AG09309 (cell line): ENCODE measurements around the gene NEK8.

Experiments
- DNase-seq: peaks from one replicate; pipeline ENCODE4 v3.0.0-alpha.2; 2010; ENCODE audit warnings: low read depth
- H3K4me3 ChIP-seq: 2 replicates; pipeline ENCODE4 v1.5.1; 2011; ENCODE audit warnings: mild to moderate bottlenecking, low read depth, low read length, moderate library complexity; ENCODE audit not compliant: control insufficient read depth
- CTCF ChIP-seq: IDR thresholded peaks from 2 replicates; pipeline ENCODE4 v1.5.1; 2011; ENCODE audit warnings: mild to moderate bottlenecking, low read depth, low read length, inconsistent platforms; ENCODE audit not compliant: insufficient read depth, control insufficient read depth; ENCODE audit errors: missing control alignments

NEK8 gene

GRCh38 chr17:28728364-28729200 lies at the start of gene NEK8:
Gene NEK8 (plus strand): TSS chr17:28728788. CDS start chr17:28728814, 26 bp downstream.
- H3K4me3 ChIP-seq, result peak within 1 kb of the TSS; percentile 66
- no peak for DNase-seq
- TF ChIP-seq CTCF, result no peak

GRCh38 chr17:28682655-28683054 lies 45.9 kb upstream of the NEK8 start:
- DNase-seq, result no peak
- H3K4me3 ChIP-seq, result no peak overlapping the region
- TF ChIP-seq CTCF, result no peak

- no peak for TF ChIP-seq CTCF
- DNase-seq, result no peak
- H3K4me3 ChIP-seq, result no peak overlapping the region
Measured at GRCh38 chr17:28684963-28685362, 43.6 kb upstream of the NEK8 start.

GRCh38 chr17:28685366-28685765 lies 43.2 kb upstream of the NEK8 start:
- no peak for TF ChIP-seq CTCF
- H3K4me3 ChIP-seq, result no peak overlapping the region
- no peak for DNase-seq

GRCh38 chr17:28686296-28686695 lies 42.3 kb upstream of the NEK8 start:
- no peak for TF ChIP-seq CTCF
- no peak overlapping the region for H3K4me3 ChIP-seq
- DNase-seq, result no peak

- TF ChIP-seq CTCF, result no peak
- no peak for DNase-seq
- H3K4me3 ChIP-seq, result no peak overlapping the region
Measured at GRCh38 chr17:28688481-28688880, 40.1 kb upstream of the NEK8 start.
